Fibroblast of peridontal ligament (primary cell): ENCODE measurements around the gene LYL1.

ENCODE experiments used
- DNase-seq: peaks from one replicate; pipeline ENCODE4 v3.0.0-alpha.2; 2010; ENCODE audit errors: extremely low read depth

LYL1 gene

GRCh38 chr19:13104848-13105711 is 2.4 kb upstream of the LYL1 start:
- no peak for DNase-seq

DNA sequence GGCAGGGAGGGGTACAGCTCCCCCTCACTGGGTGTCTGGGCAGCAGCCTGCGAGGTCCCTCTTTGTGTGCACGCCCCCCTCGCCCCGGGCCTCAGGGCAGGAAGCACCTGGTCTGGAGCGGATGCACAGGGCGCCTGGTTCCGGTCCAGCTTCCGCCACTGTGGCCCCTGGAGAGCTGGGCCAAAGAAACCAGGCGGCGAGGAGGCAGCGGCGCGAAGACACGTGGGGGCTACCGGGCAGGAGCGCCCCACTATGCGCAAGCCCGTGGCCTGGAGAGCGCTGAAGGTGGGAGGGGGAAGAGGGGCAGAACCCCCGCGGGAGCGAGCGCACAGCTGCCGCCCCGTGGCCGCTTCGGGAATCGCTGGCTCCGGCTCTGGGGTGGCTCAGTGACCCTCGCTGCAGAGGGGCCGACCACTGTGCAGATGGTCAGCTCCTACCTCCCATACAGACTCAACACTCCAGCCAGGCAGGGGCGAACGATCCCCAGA is 1.7 kb upstream of the LYL1 start:
- no peak for DNase-seq

GRCh38 chr19:13103581-13104359 is 1.1 kb upstream of the LYL1 start:
- no peak for DNase-seq

GRCh38 chr19:13102416-13102665 is 317 bp downstream of the LYL1 start:
- peak; percentile 53 for DNase-seq

- no peak for DNase-seq
These were observed 855 bp downstream of the LYL1 start for GRCh38 chr19:13101590-13102415.

DNA sequence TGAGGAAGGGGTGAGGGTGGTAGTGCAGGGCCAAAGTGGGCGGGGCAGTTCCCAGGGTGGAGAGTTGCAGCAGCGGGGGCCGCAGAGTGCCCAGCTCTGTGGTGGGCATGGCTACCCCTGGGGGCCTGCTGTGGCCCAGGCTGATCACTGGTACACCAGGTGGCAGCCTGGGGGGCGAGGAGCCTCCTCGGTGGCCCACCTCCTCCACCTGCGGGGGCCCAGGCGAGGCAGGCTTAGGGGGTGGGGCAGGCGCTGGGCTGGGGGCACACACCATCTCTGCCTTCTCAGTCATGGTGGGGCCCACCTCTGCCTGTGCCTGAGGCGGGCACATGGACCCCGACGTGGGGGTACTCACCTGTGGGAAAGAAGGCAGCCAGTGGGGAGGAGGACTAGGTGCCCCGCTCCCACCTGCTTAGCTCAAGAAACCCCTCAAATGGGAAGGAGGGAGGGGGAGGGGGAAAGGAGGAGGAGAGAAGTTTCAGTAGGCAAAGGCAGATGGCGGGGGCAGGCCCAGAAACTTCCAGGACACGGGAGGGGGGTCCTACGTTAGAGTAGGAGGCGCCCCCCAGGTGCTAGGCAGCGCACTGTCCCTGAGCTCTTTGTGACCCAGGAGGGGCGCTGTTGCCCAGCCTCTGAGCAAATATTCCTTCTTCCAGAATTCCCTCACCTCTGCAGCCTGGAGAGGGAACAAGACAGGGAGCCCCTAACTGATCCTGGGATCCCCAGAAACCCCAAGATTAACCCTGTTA is 1.6 kb downstream of the LYL1 start:
- DNase-seq = no peak

GRCh38 chr19:13100031-13100588 is 2.5 kb downstream of the LYL1 start:
- DNase-seq = no peak

GRCh38 chr19:13099073-13099999 is 3.3 kb downstream of the LYL1 start:
- DNase-seq = no peak

DNA sequence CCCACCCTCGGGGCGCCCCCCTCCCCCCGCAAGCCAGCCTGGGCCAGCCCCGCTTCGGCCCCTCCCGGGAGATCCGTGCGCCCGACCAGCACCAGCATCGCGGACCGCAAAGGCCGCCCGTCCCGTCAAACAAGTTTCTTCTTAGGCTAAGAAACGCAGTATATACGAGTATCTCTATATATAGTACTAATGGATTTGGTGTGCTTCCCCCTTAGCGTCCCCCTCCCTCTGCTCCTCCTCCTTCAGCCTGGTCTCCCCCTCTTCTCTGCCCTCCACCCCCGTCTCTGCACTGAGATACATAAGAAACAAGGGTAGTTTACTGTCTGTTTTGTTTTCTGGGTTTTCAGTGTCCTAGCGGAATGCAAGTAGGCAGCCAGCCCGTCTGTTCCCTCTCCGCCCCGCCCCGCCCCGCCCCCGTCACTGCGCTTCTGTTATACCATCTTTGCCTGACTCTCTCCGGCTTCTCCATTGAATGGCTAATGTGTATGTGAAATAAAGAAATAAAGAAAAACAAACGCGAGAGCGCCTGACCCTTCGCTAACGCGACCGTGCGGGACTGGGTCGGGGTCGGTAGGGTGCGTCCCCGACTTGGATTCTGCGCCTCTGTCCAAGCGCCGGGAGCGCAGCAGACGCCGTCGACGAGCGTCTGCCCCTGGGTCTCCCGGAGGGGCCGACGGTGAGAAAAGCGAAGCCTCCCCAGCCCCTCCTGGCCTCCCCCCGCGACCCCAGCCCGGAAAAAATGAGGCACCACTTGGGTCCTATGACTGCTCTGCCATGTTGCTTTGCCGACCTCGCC is 4.2 kb downstream of the LYL1 start:
- peak; percentile 42 for DNase-seq

- no peak for DNase-seq
These were observed 5.0 kb downstream of the LYL1 start for GRCh38 chr19:13097463-13098258.

GRCh38 chr19:13097033-13097462 is 5.6 kb downstream of the LYL1 start:
- no peak for DNase-seq

DNA sequence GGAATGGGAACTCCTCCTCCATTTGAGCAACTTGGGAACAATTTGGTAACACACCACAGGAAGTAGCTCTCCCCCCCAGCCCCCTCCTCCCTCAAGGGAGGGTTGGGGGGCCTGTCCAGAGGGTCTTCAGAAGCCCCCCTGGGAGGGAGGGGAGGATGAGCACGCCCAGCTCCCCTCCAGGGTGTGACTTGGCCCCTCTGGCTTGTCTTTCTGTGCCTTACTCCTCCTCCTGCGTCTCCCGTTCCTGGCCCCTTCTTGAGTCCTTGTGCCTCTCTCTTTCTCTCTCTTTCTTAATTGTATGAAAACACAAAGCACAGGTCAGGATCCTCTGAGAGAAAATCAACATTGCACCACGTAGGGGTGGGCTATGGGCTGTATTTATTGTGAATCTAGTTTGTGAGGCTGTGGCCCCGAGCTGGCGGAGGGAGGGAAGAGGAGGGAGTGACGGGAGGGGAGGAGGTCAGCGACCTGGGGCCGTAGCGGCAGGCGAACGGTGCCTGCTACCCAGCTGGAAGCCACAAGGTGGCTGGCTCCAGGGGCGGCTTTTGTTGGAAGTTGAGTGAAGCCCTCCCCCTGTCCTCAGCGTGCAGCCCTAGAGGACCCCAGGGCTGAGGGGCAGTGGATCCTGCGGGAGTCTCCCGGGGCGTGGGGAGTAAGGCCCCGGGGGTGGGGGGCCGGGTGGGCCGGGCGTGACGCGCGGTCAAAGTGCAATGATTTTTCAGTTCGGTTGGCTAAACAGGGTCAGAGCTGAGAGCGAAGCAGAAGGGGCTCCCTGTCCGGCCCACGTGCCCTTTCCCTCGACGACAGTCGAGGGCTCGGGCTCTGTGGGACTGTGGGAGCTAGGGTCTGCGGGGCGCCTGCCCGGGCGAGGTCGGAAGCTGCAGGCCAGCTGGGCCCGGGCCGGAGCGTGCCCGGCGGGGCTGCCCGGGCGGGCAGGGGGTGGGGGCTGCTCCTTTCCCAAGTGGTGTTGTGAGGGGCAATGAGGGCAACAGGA is 6.4 kb downstream of the LYL1 start:
- no peak for DNase-seq

DNA sequence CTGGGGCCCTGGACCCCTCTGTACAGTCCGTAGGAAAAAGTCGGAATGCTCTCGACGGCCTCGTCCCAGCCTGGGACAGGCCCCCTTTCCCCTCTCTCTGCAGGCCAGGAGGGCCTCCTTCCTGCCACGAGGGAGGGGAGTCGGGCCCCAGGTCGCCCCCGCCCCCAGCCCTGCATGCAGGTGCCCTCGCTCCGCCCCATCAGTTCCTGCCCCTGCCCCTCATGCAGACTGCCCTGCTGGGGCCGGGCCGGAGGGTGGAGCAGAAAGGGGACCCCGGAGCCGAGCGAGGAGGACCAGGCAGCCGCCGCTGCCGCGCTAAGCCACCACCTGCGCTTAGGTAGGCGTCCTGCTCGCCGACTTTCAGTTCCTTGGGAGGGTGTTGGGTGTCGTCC is 7.3 kb downstream of the LYL1 start:
- DNase-seq = no peak

DNA sequence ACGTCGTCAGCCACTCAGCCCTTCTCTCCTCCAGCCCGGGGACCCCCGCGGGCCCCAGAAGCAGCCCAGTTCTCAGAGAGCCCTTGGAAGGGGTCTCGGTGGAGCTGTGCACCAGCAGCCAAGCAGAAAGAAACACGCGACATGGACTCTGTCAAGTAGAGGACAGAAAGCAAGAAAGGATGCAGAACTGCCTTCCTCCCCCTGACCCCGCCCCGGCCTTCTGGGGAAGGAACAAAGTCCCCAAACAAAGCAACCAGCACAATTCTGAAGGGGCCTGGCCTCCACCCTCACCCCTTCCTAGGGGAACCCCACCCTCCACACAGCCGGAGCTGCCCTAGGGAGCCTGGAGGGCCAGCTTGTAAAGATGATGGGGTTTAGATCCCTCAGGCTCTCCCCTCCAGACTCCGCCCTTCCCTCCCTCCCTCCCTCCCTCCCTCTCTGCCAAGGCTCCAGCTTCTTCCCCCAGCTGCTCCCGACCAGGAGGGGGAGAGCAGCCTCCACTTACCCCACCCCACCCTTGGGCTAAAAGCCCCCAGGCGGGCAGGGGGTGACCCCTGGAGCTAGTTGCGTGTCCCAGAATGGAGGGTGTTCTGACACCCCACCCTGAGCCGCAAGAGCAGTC is 7.8 kb downstream of the LYL1 start:
- DNase-seq = no peak

DNA sequence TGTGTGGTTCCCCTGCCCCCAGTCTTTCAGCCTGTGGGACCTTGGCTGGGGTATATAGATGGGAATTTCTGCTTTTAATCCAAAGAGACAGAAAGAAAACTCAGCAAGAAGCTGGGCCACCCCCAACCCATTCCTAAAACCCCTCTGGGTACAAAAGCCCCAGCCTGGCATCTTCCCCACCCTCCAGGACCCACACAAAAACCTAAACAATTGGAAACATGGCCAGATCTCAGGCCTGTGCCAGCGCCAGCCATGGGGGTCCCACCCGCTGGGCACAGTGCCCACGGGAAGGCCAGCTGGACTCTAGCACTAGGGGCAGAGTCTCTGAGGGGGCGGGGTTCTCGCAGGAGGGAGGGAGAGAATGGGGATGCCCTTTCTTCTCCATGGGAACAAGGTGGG is 8.6 kb downstream of the LYL1 start:
- DNase-seq = no peak

DNA sequence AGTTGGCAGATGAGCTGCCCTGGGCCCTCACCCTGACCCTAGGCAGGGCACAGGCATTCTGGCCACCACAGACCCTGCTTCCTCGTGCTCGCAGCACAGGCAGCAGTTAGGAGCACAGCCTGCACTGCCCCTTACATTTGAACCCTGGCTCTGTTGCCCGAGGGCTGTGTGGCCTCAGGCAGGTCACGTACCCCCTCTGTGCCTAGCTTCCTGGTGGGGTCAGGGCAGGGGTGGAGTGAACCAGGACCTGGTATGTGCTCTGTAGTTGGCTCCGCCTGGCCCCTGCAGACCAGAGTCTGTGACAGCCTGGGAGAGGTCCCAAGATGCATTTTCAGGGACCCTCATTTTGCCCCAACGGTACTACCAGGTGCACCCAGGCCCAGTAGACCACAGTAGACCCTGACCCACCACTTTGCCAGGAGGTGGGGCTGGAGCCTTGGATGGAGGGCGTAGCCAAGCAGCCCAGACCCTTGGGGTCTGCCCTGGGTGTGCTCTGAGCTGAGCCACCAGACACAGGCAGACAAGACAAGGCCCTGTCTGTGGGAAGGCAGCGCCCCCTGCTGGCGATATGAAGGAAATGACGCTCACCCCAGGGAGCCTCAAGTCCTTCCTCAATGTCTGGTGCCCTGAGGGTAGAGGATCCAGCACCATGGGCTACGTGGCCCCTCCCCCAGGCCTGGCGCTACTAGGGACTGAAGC is 9.1 kb downstream of the LYL1 start:
- peak; percentile 79 for DNase-seq
